ENCODE measurements around the gene SYT1. TPM values are rescaled to one million over a fixed set of nuclear protein-coding genes. Genes with fewer than 3 reads are reported as not detected.

The SYT1 gene
- total RNA-seq, 6 donors from 2014 or later, result 0.52 to 0.67 (median 0.59) TPM; not detected in 3

DNA sequence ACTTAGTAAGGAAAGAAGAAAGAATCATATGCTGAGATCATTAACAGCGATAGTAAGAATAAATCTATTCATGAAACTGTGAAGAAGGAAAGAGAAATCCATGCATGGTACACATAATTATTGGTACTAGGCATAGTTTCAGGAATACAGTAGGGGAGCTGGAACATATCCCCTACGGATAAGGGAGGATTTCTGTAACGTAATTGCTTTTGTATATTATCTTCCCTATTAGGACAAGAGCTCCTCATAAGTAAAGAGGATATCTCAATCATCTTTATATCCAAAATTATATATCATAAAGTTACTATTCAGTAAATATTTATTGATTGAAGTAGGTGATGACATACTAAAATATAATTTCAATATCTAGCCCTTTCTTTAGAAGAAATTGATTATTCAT is 22.9 kb downstream of the SYT1 start:
- ATAC-seq (ENCODE audit: low FRiP score in 2 of 2) (no peak), DNase-seq (no peak)
- no peaks in the 10 kb centered on the region for H3K9me3 ChIP-seq
- no peaks in the 10 kb centered on the region for H3K36me3 ChIP-seq
- no peaks in the 10 kb centered on the region for H3K27me3 ChIP-seq
- WGBS, 2 donors, result 86 to 90% methylated on average over 3 of the region's 3 CpGs
- no peak for TF ChIP-seq POLR2A (IDR thresholded peaks at IDR 0.05)
- TF ChIP-seq EP300 (IDR thresholded peaks at IDR 0.05), result no peak
- TF ChIP-seq POLR2AphosphoS5 (IDR thresholded peaks at IDR 0.05), result no peak
- TF ChIP-seq, protein P1, sequence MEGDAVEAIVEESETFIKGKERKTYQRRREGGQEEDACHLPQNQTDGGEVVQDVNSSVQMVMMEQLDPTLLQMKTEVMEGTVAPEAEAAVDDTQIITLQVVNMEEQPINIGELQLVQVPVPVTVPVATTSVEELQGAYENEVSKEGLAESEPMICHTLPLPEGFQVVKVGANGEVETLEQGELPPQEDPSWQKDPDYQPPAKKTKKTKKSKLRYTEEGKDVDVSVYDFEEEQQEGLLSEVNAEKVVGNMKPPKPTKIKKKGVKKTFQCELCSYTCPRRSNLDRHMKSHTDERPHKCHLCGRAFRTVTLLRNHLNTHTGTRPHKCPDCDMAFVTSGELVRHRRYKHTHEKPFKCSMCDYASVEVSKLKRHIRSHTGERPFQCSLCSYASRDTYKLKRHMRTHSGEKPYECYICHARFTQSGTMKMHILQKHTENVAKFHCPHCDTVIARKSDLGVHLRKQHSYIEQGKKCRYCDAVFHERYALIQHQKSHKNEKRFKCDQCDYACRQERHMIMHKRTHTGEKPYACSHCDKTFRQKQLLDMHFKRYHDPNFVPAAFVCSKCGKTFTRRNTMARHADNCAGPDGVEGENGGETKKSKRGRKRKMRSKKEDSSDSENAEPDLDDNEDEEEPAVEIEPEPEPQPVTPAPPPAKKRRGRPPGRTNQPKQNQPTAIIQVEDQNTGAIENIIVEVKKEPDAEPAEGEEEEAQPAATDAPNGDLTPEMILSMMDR (IDR thresholded peaks at IDR 0.05), result no peak
- no peaks in the 10 kb centered on the region for H3K4me1 ChIP-seq
- H3K27ac ChIP-seq, result no peak overlapping the region
- no peak overlapping the region for H3K4me3 ChIP-seq

DNA sequence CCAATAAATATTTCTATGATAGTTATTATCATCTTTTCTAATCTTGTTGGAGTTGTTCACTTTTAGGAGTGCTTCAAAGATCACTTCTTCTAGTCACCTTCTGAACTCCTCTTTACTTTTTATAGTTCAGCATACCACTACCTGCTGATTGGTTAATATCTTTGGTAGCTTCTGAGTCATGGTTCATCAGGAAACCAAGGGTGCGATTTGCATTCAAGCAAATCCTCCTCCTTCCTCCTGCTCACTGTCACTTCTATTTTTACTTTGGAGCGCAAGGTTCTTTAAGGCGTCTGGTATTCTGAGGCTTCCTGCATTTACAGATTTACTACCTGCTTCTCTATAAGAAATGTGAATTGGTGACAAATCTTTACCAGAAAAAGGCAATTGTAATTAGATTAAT is 24.0 kb downstream of the SYT1 start:
- H3K27me3 ChIP-seq, result no peaks in the 10 kb centered on the region
- H3K36me3 ChIP-seq, result no peaks in the 10 kb centered on the region
- H3K4me1 ChIP-seq, result no peaks in the 10 kb centered on the region
- ATAC-seq (ENCODE audit: low FRiP score in 2 of 2), result no peak
- no peak overlapping the region for H3K4me3 ChIP-seq
- no peak overlapping the region for H3K27ac ChIP-seq
- DNase-seq, result no peak
- WGBS, 2 donors, result 61 to 65% methylated on average over 3 of the region's 3 CpGs
- no peaks in the 10 kb centered on the region for H3K9me3 ChIP-seq
- TF ChIP-seq POLR2A (IDR thresholded peaks at IDR 0.05), result no peak
- TF ChIP-seq EP300 (IDR thresholded peaks at IDR 0.05), result no peak
- no peak for TF ChIP-seq POLR2AphosphoS5 (IDR thresholded peaks at IDR 0.05)
- TF ChIP-seq, protein P1 (IDR thresholded peaks at IDR 0.05), result no peak

DNA sequence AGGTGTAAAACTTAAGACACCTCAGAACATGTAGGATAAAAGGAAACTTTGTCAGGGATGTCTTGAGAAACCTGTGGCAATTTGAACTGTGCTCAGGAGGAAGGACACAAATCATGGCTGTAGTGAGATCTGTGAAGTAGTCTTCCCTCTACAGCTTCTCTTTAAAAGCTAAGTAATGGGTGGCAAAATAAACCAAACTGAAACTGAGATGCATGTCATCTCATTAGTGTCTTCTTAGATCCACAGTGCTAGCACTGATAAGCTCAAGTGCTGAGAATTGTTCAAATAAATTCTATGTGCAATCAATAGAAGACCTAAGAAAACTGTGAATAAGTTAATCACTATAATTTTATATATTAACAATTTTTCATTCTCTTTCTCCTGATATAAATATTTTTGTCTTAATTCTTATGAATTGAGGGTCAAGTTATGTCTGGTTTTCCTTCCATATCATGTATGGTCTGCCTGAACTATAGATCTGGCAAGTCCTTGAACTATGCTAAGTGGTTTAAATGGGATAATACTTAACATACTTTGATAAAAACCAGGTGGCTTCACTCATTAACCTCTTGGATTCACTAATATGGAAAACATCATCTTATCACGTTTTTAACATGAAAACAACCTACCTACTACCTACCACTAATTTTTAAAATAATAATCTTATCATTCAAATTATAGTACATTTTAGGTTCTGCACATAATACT is 27.2 kb downstream of the SYT1 start:
- TF ChIP-seq POLR2A (IDR thresholded peaks at IDR 0.05) (no peak), EP300 (IDR thresholded peaks at IDR 0.05) (no peak), POLR2AphosphoS5 (IDR thresholded peaks at IDR 0.05) (no peak)
- TF ChIP-seq, protein P1 (IDR thresholded peaks at IDR 0.05), result no peak
- Histone ChIP-seq H3K4me1 (no peaks in the 10 kb centered on the region), H3K36me3 (no peaks in the 10 kb centered on the region), H3K27ac (no peak overlapping the region), H3K9me3 (no peaks in the 10 kb centered on the region), H3K4me3 (no peak overlapping the region), H3K27me3 (no peaks in the 10 kb centered on the region)
- WGBS, 2 donors, result 48 to 53% methylated on average over 1 of the region's 1 CpG
- DNase-seq (no peak), ATAC-seq (ENCODE audit: low FRiP score in 2 of 2) (no peak)

DNA sequence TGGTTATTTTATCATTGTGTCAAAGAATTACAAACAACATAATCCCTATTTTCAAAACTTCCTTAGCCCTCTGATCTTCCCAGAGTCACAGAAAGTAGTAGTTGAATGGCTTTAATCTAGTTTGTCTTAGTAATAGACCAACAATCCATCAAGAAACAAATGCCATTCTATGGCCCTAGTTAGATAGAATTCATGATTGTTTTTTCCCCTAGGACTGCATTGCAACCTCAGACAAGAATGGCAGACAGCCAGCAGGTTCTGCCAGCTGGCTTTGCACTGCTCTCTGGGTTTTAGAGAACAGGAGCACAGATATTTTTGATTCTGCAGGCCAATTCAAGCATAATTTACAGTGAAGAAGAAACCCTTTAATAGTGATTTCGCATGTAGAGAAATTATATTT is 33.8 kb downstream of the SYT1 start:
- DNase-seq (no peak), ATAC-seq (ENCODE audit: low FRiP score in 2 of 2) (no peak)
- 80 to 94% methylated on average over 1 of the region's 1 CpG for WGBS, 2 donors
- Histone ChIP-seq H3K4me3 (no peak overlapping the region), H3K27me3 (no peaks in the 10 kb centered on the region), H3K4me1 (no peaks in the 10 kb centered on the region), H3K9me3 (no peaks in the 10 kb centered on the region), H3K27ac (no peak overlapping the region), H3K36me3 (no peaks in the 10 kb centered on the region)
- no peak for TF ChIP-seq EP300 (IDR thresholded peaks at IDR 0.05)
- TF ChIP-seq, protein P1 (IDR thresholded peaks at IDR 0.05), result no peak
- TF ChIP-seq POLR2A (IDR thresholded peaks at IDR 0.05), result no peak
- TF ChIP-seq POLR2AphosphoS5 (IDR thresholded peaks at IDR 0.05), result no peak

DNA sequence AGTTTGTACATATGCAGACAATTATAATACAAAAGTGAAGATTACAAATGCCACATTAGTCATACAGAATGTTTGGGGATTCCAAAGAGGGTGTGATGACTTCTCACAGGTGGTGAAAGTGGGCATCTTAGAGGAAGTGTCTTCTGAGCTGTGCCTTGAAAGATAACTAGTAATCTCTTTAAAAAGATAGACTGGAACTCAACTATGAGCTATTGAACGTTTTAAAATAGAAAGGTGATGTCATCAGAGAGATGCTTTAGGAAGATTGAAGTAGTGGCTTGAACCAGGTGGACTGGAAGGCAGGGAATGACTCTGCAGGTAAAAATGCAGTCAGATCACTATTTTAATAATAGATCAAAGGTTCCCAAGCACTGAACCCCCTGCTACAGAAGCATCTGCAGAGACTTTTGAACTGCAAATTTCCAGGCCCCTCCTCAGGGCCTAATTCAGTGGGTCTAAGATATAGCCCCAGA is 50.3 kb downstream of the SYT1 start:
- Histone ChIP-seq H3K27me3 (no peaks in the 10 kb centered on the region), H3K4me3 (no peak overlapping the region), H3K36me3 (no peaks in the 10 kb centered on the region), H3K9me3 (no peaks in the 10 kb centered on the region), H3K4me1 (no peaks in the 10 kb centered on the region), H3K27ac (no peak overlapping the region)
- DNase-seq (no peak), ATAC-seq (ENCODE audit: low FRiP score in 2 of 2) (no peak)
- TF ChIP-seq EP300 (IDR thresholded peaks at IDR 0.05) (no peak), POLR2AphosphoS5 (IDR thresholded peaks at IDR 0.05) (no peak)
- TF ChIP-seq, protein P1 (IDR thresholded peaks at IDR 0.05), result no peak
- 7 to 9% methylated on average over 1 of the region's 1 CpG for WGBS, 2 donors

Measured in upper lobe of left lung (tissue), 6 donors.